ENCODE data around the gene SOHLH2. TPM values are rescaled to one million over a fixed set of nuclear protein-coding genes. Genes with fewer than 3 reads are reported as not detected.

The SOHLH2 gene
- total RNA-seq, 1 experiment from 2014 or later: 5.8 TPM

DNA sequence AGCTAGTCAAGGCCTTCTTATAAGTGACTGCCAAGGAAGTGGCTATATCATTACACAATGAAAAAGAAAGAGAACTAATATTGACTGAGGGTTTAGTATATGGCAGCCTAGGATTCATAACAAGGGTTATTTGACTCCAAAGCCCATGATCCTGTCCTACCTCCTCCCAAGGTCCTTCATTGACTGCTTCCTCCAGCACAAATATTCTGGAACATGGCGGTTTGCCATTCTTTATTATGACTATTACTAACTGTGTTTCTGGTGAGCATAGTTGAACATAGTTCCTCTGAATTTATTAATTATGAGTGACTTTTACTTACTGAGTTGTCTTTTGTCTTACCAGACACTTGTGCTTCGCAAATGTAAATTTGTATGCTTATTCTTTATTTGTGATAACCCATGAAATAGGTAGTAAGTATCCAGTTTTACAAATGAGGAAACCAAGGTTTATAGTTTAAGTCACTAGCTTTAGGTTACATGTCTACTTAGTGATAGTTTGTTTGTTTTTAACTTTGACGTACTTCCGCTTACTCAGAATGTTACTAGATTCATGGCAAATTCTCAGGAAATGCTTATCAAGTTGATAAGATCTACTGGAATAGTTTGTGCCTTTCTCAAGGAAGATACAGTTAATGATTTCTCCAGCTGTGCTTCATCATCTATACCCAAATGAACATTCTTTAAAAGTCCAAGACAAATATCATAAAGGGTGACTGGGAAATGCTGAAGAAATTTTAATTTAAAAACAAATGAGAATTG lies 67.7 kb downstream of the SOHLH2 start (continued):
- TF ChIP-seq, protein P1, sequence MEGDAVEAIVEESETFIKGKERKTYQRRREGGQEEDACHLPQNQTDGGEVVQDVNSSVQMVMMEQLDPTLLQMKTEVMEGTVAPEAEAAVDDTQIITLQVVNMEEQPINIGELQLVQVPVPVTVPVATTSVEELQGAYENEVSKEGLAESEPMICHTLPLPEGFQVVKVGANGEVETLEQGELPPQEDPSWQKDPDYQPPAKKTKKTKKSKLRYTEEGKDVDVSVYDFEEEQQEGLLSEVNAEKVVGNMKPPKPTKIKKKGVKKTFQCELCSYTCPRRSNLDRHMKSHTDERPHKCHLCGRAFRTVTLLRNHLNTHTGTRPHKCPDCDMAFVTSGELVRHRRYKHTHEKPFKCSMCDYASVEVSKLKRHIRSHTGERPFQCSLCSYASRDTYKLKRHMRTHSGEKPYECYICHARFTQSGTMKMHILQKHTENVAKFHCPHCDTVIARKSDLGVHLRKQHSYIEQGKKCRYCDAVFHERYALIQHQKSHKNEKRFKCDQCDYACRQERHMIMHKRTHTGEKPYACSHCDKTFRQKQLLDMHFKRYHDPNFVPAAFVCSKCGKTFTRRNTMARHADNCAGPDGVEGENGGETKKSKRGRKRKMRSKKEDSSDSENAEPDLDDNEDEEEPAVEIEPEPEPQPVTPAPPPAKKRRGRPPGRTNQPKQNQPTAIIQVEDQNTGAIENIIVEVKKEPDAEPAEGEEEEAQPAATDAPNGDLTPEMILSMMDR (IDR thresholded peaks at IDR 0.05): no peak
- no peak for TF ChIP-seq CREB1 (CRISPR knock-in tag; IDR thresholded peaks at IDR 0.05)

DNA sequence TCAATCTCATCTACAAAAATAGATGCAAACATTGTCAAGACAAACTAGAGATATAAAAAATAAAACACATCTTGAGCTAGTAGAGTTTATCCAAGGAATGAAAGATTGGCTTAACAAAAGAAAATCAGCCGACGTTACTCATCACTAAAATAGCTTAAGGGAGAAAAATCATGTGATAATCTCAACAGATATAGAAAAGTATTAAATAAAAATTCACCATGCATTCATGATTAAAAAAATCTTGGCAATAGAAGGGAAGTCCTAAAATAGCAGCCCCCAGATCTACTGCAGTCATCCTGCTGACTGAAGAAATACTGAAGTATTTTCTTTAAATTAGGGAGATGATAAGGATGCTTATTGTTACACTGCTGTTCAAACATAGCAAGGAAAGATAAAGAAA lies 70.6 kb downstream of the SOHLH2 start:
- H3K4me3 Mint-ChIP-seq: no peak overlapping the region
- no peak overlapping the region for H3K27ac Mint-ChIP-seq
- peaks cover 13% of the 10 kb centered on the region for H3K9me3 Mint-ChIP-seq
- H3K27me3 Mint-ChIP-seq (ENCODE audit: low read depth): no peaks in the 10 kb centered on the region
- peaks cover 5% of the 10 kb centered on the region for H3K4me1 Mint-ChIP-seq
- ATAC-seq (no peak), DNase-seq (ENCODE audit: low spot score) (no peak)
- peaks cover 2% of the 10 kb centered on the region; the same call in 1 of the 2 replicates for H3K36me3 Mint-ChIP-seq
- ChIA-PET CTCF (no interaction called here), POLR2A (no interaction called here)
- TF ChIP-seq, protein P2, sequence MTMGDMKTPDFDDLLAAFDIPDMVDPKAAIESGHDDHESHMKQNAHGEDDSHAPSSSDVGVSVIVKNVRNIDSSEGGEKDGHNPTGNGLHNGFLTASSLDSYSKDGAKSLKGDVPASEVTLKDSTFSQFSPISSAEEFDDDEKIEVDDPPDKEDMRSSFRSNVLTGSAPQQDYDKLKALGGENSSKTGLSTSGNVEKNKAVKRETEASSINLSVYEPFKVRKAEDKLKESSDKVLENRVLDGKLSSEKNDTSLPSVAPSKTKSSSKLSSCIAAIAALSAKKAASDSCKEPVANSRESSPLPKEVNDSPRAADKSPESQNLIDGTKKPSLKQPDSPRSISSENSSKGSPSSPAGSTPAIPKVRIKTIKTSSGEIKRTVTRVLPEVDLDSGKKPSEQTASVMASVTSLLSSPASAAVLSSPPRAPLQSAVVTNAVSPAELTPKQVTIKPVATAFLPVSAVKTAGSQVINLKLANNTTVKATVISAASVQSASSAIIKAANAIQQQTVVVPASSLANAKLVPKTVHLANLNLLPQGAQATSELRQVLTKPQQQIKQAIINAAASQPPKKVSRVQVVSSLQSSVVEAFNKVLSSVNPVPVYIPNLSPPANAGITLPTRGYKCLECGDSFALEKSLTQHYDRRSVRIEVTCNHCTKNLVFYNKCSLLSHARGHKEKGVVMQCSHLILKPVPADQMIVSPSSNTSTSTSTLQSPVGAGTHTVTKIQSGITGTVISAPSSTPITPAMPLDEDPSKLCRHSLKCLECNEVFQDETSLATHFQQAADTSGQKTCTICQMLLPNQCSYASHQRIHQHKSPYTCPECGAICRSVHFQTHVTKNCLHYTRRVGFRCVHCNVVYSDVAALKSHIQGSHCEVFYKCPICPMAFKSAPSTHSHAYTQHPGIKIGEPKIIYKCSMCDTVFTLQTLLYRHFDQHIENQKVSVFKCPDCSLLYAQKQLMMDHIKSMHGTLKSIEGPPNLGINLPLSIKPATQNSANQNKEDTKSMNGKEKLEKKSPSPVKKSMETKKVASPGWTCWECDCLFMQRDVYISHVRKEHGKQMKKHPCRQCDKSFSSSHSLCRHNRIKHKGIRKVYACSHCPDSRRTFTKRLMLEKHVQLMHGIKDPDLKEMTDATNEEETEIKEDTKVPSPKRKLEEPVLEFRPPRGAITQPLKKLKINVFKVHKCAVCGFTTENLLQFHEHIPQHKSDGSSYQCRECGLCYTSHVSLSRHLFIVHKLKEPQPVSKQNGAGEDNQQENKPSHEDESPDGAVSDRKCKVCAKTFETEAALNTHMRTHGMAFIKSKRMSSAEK (CRISPR knock-in tag; IDR thresholded peaks at IDR 0.05; ENCODE audit: borderline replicate concordance): no peak
- TF ChIP-seq CREM (CRISPR knock-in tag; IDR thresholded peaks at IDR 0.05): no peak
- TF ChIP-seq ZBTB21 (CRISPR knock-in tag; IDR thresholded peaks at IDR 0.05; ENCODE audit: borderline replicate concordance): no peak
- no peak for TF ChIP-seq GTF2I (CRISPR knock-in tag; conservative IDR thresholded peaks at IDR 0.05)
- TF ChIP-seq STAT6 (CRISPR knock-in tag; conservative IDR thresholded peaks at IDR 0.05; ENCODE audit: low read depth): no peak

DNA sequence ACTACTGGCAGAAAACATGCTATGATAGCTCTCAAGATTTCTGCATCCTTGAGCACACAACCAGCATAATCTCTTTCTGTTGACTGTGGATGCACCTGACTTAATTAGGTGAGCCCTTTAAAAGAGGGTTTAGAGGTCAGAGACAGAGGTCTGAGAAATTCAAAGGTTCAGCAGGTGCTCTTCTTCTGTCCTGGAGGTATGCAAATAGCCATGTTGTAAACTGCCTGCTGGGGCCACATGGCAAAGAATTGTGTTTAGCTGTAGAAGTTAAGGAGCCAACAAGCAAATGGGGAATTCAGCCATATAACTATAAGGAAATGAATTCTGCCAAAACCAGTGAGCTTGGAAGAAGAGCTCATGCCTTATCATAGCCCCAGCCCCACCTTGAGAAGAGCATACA lies 71.6 kb downstream of the SOHLH2 start:
- DNase-seq (ENCODE audit: low spot score): no peak
- Mint-ChIP-seq H3K36me3 (peaks cover 2% of the 10 kb centered on the region; the same call in 1 of the 2 replicates), H3K4me1 (peaks cover 5% of the 10 kb centered on the region), H3K27me3 (ENCODE audit: low read depth) (no peaks in the 10 kb centered on the region), H3K9me3 (peaks cover 13% of the 10 kb centered on the region), H3K27ac (no peak overlapping the region), H3K4me3 (no peak overlapping the region)
- POLR2A ChIA-PET: no interaction called here
- TF ChIP-seq, protein P3, sequence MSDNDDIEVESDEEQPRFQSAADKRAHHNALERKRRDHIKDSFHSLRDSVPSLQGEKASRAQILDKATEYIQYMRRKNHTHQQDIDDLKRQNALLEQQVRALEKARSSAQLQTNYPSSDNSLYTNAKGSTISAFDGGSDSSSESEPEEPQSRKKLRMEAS (CRISPR knock-in tag; IDR thresholded peaks at IDR 0.05): no peak
- TF ChIP-seq ZNF232 (CRISPR knock-in tag; IDR thresholded peaks at IDR 0.05) (no peak), TEAD1 (CRISPR knock-in tag; IDR thresholded peaks at IDR 0.05) (no peak), ZNF396 (CRISPR knock-in tag; IDR thresholded peaks at IDR 0.05; ENCODE audit: borderline replicate concordance) (no peak), ELF4 (CRISPR knock-in tag; IDR thresholded peaks at IDR 0.05; ENCODE audit: low read depth) (no peak), ZNF423 (CRISPR knock-in tag; IDR thresholded peaks at IDR 0.05) (no peak), CBFB (CRISPR knock-in tag; IDR thresholded peaks at IDR 0.05; ENCODE audit: low read depth) (no peak)
- TF ChIP-seq, protein P4, sequence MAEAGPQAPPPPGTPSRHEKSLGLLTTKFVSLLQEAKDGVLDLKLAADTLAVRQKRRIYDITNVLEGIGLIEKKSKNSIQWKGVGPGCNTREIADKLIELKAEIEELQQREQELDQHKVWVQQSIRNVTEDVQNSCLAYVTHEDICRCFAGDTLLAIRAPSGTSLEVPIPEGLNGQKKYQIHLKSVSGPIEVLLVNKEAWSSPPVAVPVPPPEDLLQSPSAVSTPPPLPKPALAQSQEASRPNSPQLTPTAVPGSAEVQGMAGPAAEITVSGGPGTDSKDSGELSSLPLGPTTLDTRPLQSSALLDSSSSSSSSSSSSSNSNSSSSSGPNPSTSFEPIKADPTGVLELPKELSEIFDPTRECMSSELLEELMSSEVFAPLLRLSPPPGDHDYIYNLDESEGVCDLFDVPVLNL (CRISPR knock-in tag; IDR thresholded peaks at IDR 0.05; ENCODE audit: borderline replicate concordance, low read depth): no peak
- TF ChIP-seq, protein P5, sequence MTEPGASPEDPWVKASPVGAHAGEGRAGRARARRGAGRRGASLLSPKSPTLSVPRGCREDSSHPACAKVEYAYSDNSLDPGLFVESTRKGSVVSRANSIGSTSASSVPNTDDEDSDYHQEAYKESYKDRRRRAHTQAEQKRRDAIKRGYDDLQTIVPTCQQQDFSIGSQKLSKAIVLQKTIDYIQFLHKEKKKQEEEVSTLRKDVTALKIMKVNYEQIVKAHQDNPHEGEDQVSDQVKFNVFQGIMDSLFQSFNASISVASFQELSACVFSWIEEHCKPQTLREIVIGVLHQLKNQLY (CRISPR knock-in tag; IDR thresholded peaks at IDR 0.05): no peak
- CTCF ChIA-PET: no interaction called here
- peak; percentile 58 for ATAC-seq

Measured in WTC11 (cell line).